ENCODE results near the gene FAXDC2.
"Not testable (repeated sequence)": the region's sequence is repeated elsewhere in the genome, so short reads cannot be mapped to it uniquely, and the experiment has no call there.

The FAXDC2 gene

DNA sequence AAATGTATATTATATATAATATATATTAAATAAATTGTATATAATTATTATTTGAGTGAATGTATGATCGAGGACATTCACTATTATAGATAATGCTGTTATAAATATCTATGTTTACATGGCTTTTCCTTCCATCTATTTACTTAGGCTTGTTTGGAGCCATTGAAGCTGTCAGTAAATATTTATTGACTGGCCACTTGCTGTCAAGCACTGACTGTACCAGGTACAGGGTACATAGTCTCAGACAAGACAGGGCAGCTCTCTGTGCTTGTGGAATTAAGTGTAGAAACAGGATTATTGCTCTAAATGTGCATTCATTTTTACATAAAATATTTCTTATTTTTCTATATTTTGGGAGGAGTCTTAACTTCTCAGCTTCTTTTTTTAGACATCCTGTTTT lies 16.4 kb downstream of the FAXDC2 start:
- no peak for DNase-seq
- TF ChIP-seq, protein P1, sequence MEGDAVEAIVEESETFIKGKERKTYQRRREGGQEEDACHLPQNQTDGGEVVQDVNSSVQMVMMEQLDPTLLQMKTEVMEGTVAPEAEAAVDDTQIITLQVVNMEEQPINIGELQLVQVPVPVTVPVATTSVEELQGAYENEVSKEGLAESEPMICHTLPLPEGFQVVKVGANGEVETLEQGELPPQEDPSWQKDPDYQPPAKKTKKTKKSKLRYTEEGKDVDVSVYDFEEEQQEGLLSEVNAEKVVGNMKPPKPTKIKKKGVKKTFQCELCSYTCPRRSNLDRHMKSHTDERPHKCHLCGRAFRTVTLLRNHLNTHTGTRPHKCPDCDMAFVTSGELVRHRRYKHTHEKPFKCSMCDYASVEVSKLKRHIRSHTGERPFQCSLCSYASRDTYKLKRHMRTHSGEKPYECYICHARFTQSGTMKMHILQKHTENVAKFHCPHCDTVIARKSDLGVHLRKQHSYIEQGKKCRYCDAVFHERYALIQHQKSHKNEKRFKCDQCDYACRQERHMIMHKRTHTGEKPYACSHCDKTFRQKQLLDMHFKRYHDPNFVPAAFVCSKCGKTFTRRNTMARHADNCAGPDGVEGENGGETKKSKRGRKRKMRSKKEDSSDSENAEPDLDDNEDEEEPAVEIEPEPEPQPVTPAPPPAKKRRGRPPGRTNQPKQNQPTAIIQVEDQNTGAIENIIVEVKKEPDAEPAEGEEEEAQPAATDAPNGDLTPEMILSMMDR (IDR thresholded peaks at IDR 0.05; ENCODE audit: low read depth, low read length) = no peak
- Histone ChIP-seq H3K27ac (no peak overlapping the region), H3K4me3 (ENCODE audit: low read depth, low read length) (no peak overlapping the region), H3K9me3 (ENCODE audit: severe bottlenecking) (no peaks in the 10 kb centered on the region), H3K27me3 (ENCODE audit: insufficient read depth, low read depth, severe bottlenecking) (no peaks in the 10 kb centered on the region), H3K36me3 (no peaks in the 10 kb centered on the region; the same call in 1 of the 2 replicates)

DNA sequence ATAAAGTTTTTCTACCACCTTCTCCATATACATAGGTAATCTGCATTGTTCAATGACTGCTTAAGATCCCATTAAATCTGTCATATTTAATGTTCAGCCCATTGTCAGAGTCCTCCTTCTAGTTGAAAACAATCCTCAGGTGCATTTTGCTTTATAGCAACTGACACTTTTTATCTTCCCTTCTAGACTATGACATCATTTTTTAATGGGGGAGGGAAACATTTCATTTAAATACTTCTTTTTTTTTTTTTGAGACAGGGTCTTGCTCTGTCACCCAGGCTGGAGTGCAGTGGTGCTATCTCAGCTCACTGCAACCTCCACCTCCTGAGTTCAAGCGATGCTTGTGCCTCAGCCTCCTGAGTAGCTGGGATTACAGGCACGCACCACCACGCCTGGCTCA lies 17.6 kb downstream of the FAXDC2 start:
- not testable (repeated sequence) for H3K27ac ChIP-seq; DNase-seq; H3K27me3 ChIP-seq (ENCODE audit: insufficient read depth, low read depth, severe bottlenecking); H3K9me3 ChIP-seq (ENCODE audit: severe bottlenecking); H3K4me3 ChIP-seq (ENCODE audit: low read depth, low read length); H3K36me3 ChIP-seq

DNA sequence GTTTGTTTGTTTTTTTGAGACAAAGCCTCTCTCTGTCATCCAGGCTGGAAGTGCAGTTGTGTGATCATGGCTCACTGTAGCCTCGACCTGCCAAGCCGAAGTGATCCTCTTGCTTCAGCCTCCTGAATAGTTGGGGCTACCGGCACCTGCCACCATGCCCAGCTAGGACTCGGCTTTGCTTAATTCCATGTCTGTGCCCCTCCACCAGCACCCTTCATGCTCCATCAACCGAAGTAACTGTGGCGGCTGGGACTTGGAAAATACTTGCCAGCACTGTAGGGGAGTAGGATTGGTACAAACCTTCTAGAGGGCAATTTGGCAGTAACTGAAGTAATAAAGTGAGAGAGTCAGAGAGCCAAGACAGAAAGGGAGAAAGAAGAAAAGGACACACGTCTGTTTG lies 19.0 kb downstream of the FAXDC2 start:
- Histone ChIP-seq H3K27me3 (ENCODE audit: insufficient read depth, low read depth, severe bottlenecking) (no peaks in the 10 kb centered on the region), H3K27ac (no peak overlapping the region), H3K9me3 (ENCODE audit: severe bottlenecking) (no peaks in the 10 kb centered on the region), H3K4me3 (ENCODE audit: low read depth, low read length) (no peak overlapping the region), H3K36me3 (no peaks in the 10 kb centered on the region; the same call in 1 of the 2 replicates)
- TF ChIP-seq, protein P1 (IDR thresholded peaks at IDR 0.05; ENCODE audit: low read depth, low read length) = no peak
- no peak for DNase-seq

DNA sequence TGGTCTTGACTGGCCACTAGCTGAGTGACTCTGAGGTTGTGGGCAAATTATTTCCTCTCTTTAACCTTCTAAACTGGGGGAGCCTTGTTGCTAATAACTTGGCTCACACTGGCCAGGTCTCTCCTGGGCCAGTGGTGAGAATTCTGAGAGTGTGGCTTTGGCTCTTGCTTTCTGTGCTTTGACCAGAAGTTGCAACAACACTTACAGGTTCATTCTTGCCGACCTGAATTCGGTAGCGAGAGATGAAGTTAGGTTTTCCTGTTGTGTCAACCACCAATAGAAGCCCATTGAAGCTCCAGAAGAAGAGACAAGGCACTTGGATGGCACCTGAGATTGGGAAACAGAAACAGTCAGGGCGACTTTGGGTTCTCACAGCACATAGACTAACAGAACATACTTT lies 19.8 kb downstream of the FAXDC2 start:
- Histone ChIP-seq H3K4me3 (ENCODE audit: low read depth, low read length) (no peak overlapping the region), H3K27ac (no peak overlapping the region), H3K36me3 (no peaks in the 10 kb centered on the region; the same call in 1 of the 2 replicates), H3K27me3 (ENCODE audit: insufficient read depth, low read depth, severe bottlenecking) (no peaks in the 10 kb centered on the region), H3K9me3 (ENCODE audit: severe bottlenecking) (no peaks in the 10 kb centered on the region)
- no peak for DNase-seq
- TF ChIP-seq, protein P1 (IDR thresholded peaks at IDR 0.05; ENCODE audit: low read depth, low read length) = no peak

DNA sequence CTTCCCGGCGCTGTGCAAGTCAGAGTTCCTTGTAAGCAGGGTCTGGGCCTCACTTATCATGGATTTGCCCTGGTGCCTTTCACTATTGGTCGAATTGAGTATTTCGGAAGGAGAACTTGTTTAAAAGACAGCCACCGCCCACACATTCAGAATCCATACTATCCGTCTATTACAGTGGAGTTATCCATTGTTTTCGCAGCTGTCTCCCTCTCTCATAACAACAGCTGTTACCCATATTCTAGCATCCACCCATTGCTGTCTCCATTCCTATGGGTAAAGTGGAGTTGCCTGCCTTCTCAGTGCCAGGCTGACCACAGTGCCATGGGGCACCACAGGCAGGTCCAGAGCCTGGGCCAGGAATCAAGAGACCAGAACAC lies 20.2 kb downstream of the FAXDC2 start:
- H3K9me3 ChIP-seq (ENCODE audit: severe bottlenecking) = no peaks in the 10 kb centered on the region
- TF ChIP-seq, protein P1 (IDR thresholded peaks at IDR 0.05; ENCODE audit: low read depth, low read length) = no peak
- H3K27ac ChIP-seq = no peak overlapping the region
- no peak overlapping the region for H3K4me3 ChIP-seq (ENCODE audit: low read depth, low read length)
- DNase-seq = no peak
- no peaks in the 10 kb centered on the region for H3K27me3 ChIP-seq (ENCODE audit: insufficient read depth, low read depth, severe bottlenecking)
- no peaks in the 10 kb centered on the region; the same call in 1 of the 2 replicates for H3K36me3 ChIP-seq

DNA sequence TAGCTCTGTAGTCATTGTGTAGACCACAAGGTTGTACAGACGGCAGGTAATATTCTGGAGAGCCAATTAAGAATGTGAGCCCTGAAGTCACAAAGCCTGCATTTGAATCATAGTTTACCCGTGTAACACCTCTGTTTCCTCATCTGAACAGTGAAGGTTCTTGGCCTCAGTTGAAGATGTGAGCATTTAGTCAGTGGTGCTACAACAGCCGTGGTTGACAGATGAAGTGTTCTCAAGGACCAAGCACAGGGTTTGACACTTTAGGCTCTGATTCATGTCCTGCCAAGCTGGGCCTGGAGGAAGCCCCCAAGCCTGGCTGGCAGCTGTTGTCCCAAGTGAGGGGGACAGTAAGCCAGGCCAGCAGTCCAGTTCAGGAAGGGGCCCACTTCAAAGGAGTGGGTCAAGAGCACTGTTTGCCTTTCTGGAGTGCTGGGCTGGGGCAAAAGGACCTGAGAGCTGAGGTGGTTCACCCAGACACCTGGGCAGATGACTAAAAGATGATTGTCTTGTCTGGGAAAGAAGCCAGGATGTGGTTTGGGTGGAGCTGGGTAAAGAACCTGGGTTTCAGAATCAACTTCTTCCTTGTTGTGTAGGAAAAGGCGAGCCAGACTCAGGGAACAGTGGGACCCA lies 20.7 kb downstream of the FAXDC2 start:
- TF ChIP-seq, protein P1 (IDR thresholded peaks at IDR 0.05; ENCODE audit: low read depth, low read length) = no peak
- Histone ChIP-seq H3K36me3 (no peaks in the 10 kb centered on the region; the same call in 1 of the 2 replicates), H3K27ac (no peak overlapping the region), H3K9me3 (ENCODE audit: severe bottlenecking) (no peaks in the 10 kb centered on the region), H3K27me3 (ENCODE audit: insufficient read depth, low read depth, severe bottlenecking) (no peaks in the 10 kb centered on the region), H3K4me3 (ENCODE audit: low read depth, low read length) (no peak overlapping the region)
- DNase-seq = no peak

Data from WERI-Rb-1 (cell line).